ENCODE data around the gene TBCD. TPM values are rescaled to one million over a fixed set of nuclear protein-coding genes. Genes with fewer than 3 reads are reported as not detected.

TBCD gene
- total and polyA plus RNA-seq, 9 of the 15 experiments (the other 6 are each of a cell fraction or from before 2014, with no cell fraction given) = 8.9 to 98.5 (median 28.0) TPM

DNA sequence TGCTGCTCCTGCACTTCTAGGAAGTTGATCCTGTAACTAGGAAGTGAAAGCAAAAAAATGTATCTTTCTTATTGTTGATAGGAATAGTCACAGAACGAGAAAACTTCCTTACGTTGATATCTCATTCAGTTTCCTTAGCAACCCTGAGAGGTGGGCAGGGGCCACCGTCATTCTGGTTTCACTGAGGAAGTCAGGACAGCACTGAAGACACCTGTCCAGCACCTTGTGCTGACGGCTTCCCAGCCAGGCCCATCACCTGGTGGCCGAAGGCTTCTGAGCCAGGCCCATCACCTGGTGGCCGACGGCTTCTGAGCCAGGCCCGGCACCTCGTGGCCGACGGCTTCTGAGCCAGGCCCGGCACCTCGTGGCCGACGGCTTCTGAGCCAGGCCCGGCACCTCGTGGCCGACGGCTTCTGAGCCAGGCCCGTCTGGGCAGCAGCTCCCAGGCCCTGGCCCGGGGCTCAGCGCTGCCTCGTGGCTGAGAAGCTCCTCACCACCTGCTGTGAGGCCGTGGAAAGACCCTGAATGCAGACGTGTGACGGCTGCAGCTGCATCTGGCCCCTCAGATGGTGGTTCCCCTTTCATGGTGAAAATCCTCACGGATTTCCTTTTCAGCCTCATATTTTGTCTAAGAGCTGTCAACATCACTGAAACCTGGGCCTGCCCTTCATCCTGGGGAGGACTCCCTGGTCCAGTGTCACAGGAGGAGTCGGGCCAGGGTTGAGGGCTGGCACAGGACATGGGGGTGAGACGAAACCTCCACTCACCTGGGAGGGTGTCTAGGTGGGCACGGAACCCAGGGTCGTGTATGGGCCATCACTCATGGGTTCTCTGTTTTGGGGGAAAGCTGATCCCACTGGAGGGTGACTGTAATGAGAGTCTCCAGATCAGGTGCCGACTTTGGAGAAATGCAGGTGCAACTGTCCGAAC is 121.0 kb downstream of the TBCD start:
- POLR2A ChIA-PET = interaction anchor here (0.6 to 1.0 kb wide), 3 partner anchors 12 to 26 kb away, joined by 3 to 4 read pairs (median 3); no protein-coding TSS in a partner anchor
- Histone ChIP-seq H3K9me1 (ENCODE audit: control insufficient read depth, insufficient read depth, low read length) (no peaks in the 10 kb centered on the region), H3K9ac (ENCODE audit: insufficient read depth in 1 of 2, low read depth in 2 of 2, low read length in 2 of 2) (0 out of 4 replicates have a peak overlapping the region, but pooled peaks of 1 of the 2 experiments have one; percentile 72), H4K20me1 (replicated peaks; ENCODE audit: control insufficient read depth, insufficient read depth, low read length) (no peaks in the 10 kb centered on the region), H3K4me3 (no peak overlapping the region), H3K4me1 (replicated peaks in 1 of 2; ENCODE audit: control insufficient read depth in 2 of 2, insufficient read depth in 2 of 2, low read length in 2 of 2) (peaks cover 36 to 59% of the 10 kb centered on the region in 2 experiments), H3K36me3 (ENCODE audit: control insufficient read depth, insufficient read depth, low read length) (peaks cover 39% of the 10 kb centered on the region; the same call in 2 of the 3 replicates), H2AFZ (ENCODE audit: low read depth, low read length) (no peak overlapping the region), H3K27ac (ENCODE audit: extremely low read depth, low read depth, low read length) (no peak overlapping the region), H3K27me3 (ENCODE audit: control insufficient read depth in 2 of 2, insufficient read depth in 2 of 2, low read length in 2 of 2) (no peaks in the 10 kb centered on the region), H3K4me2 (ENCODE audit: insufficient read depth, low read length) (no peak overlapping the region), H3K9me3 (replicated peaks; ENCODE audit: control insufficient read depth, insufficient read depth, low read depth, low read length) (no peaks in the 10 kb centered on the region), H3K79me2 (ENCODE audit: control insufficient read depth, insufficient read depth, low read length) (peaks cover 28% of the 10 kb centered on the region)
- 88% methylated on average over 23 of the region's 33 CpGs for WGBS (ENCODE audit: insufficient coverage, low coverage, missing lambda C conversion rate)
- TF ChIP-seq TBL1XR1 (IDR thresholded peaks at IDR 0.05; ENCODE audit: low read length in 2 of 2) (no peak), ZNF76 (CRISPR knock-in tag; IDR thresholded peaks at IDR 0.05; ENCODE audit: borderline replicate concordance) (no peak), ZNF124 (CRISPR knock-in tag; IDR thresholded peaks at IDR 0.05) (no peak), ZFP30 (CRISPR knock-in tag; IDR thresholded peaks at IDR 0.05; ENCODE audit: borderline replicate concordance) (no peak), KDM5B (IDR thresholded peaks at IDR 0.05; ENCODE audit: insufficient replicate concordance, low read depth, low read length) (no peak), ELK3 (CRISPR knock-in tag; IDR thresholded peaks at IDR 0.05) (no peak), FOS (IDR thresholded peaks at IDR 0.05; ENCODE audit: extremely low read depth, insufficient read length) (no peak), ZNF23 (CRISPR knock-in tag; IDR thresholded peaks at IDR 0.05) (no peak), RFX7 (CRISPR knock-in tag; IDR thresholded peaks at IDR 0.05) (no peak), TFAM (CRISPR knock-in tag; conservative IDR thresholded peaks at IDR 0.05) (no peak), HLTF (IDR thresholded peaks at IDR 0.05) (no peak), RBFOX2 (IDR thresholded peaks at IDR 0.05; ENCODE audit: low read depth, low read length) (no peak), XRCC5 (IDR thresholded peaks at IDR 0.05; ENCODE audit: low read depth, low read length) (no peak), ATF7 (IDR thresholded peaks at IDR 0.05) (no peak), SLC30A9 (CRISPR knock-in tag; IDR thresholded peaks at IDR 0.05) (no peak), TAF9B (IDR thresholded peaks at IDR 0.05; ENCODE audit: partially characterized antibody) (no peak)
- no TSS peak for BruUV-seq (replicated peaks)
- in situ Hi-C loops (cut with MboI) = no loop called here
- intact Hi-C loops (cut with micrococcal nuclease) = no loop called here
- FAIRE-seq = no peak
- no peak for ATAC-seq
- CTCF ChIA-PET (ENCODE audit: low intra/inter-chr PET ratio) = no interaction called here
- no peak for DNase-seq (ENCODE audit: extremely low read depth in 1 of 4, low spot score in 3 of 4)
